H9 (cell line): Measurements from ENCODE around the gene ULK4. TPM values are rescaled to one million over a fixed set of nuclear protein-coding genes. Genes with fewer than 3 reads are reported as not detected.

ENCODE experiments used
- DNase-seq: peaks from one replicate; pipeline ENCODE4 v3.0.0-alpha.2; 2017
- H2AFZ ChIP-seq: one replicate; pipeline ENCODE4 v1.6.1; 2013; ENCODE audit warnings: mild to moderate bottlenecking, low read length, control low read depth, moderate library complexity
- H2AK5ac ChIP-seq: 2 replicates; pipeline ENCODE4 v1.6.1; 2013; ENCODE audit warnings: low read length, control low read depth, mixed read lengths; ENCODE audit not compliant: insufficient read length
- H2BK120ac ChIP-seq: one replicate; pipeline ENCODE4 v1.6.1; 2013; ENCODE audit warnings: low read depth, mild to moderate bottlenecking, low read length, control low read depth, inconsistent platforms; ENCODE audit not compliant: poor library complexity, severe bottlenecking
- H2BK12ac ChIP-seq: 2 replicates; pipeline ENCODE4 v1.6.1; 2013; ENCODE audit warnings: low read length, control low read depth, mixed read lengths, low read depth; ENCODE audit not compliant: insufficient read length
- H2BK15ac ChIP-seq: 2 replicates; pipeline ENCODE4 v1.6.1; 2013; ENCODE audit warnings: low read depth, low read length, control low read depth
- H2BK20ac ChIP-seq: one replicate; pipeline ENCODE4 v1.6.1; 2013; ENCODE audit warnings: low read depth, mild to moderate bottlenecking, low read length, control low read depth, inconsistent platforms; ENCODE audit not compliant: poor library complexity, severe bottlenecking
- H2BK5ac ChIP-seq: 2 replicates; pipeline ENCODE4 v1.6.1; 2013; ENCODE audit warnings: low read length, control low read depth, mixed read lengths; ENCODE audit not compliant: insufficient read length
- H3K14ac ChIP-seq: 2 replicates; pipeline ENCODE4 v1.6.1; 2013; ENCODE audit warnings: low read length, control low read depth; ENCODE audit not compliant: insufficient read depth
- H3K18ac ChIP-seq: 2 replicates; pipeline ENCODE4 v1.6.1; 2013; ENCODE audit warnings: low read depth, mild to moderate bottlenecking, mixed read lengths, low read length, control low read depth; ENCODE audit not compliant: insufficient read length
- H3K23ac ChIP-seq: 2 replicates; pipeline ENCODE4 v1.6.1; 2013; ENCODE audit warnings: low read length, control low read depth, mixed read lengths, low read depth; ENCODE audit not compliant: insufficient read length
- H3K23me2 ChIP-seq: 2 replicates; pipeline ENCODE4 v1.6.1; 2013; ENCODE audit warnings: low read depth, mild to moderate bottlenecking, mixed read lengths, low read length, control low read depth; ENCODE audit not compliant: insufficient read length, poor library complexity, severe bottlenecking
- H3K27ac ChIP-seq: 2 replicates; pipeline ENCODE4 v1.5.1; 2013; ENCODE audit warnings: low read length, control low read depth, mixed read lengths, low read depth; ENCODE audit not compliant: insufficient read length
- H3K27me3 ChIP-seq: 2 replicates; pipeline ENCODE4 v1.6.1; 2013; ENCODE audit warnings: low read length, control low read depth, inconsistent platforms; ENCODE audit not compliant: insufficient read depth
- H3K4ac ChIP-seq: 2 replicates; pipeline ENCODE4 v1.6.1; 2013; ENCODE audit warnings: low read depth, mild to moderate bottlenecking, control low read depth, inconsistent platforms, low read length, moderate library complexity
- H3K4me1 ChIP-seq: 2 replicates; pipeline ENCODE4 v1.6.1; 2013; ENCODE audit warnings: low read length, control low read depth, inconsistent platforms; ENCODE audit not compliant: insufficient read depth
- H3K4me2 ChIP-seq: 2 replicates; pipeline ENCODE4 v1.6.1; 2013; ENCODE audit warnings: low read length, control low read depth, mixed read lengths; ENCODE audit not compliant: insufficient read length, insufficient read depth
- H3K56ac ChIP-seq: 2 replicates; pipeline ENCODE4 v1.6.1; 2013; ENCODE audit warnings: low read depth, mild to moderate bottlenecking, mixed read lengths, low read length, control low read depth; ENCODE audit not compliant: insufficient read length
- H3K79me1 ChIP-seq: 2 replicates; pipeline ENCODE4 v1.6.1; 2013; ENCODE audit warnings: low read depth, mild to moderate bottlenecking, moderate library complexity, low read length, control low read depth, inconsistent platforms; ENCODE audit not compliant: insufficient read depth, poor library complexity, severe bottlenecking
- H3K79me2 ChIP-seq: 2 replicates; pipeline ENCODE4 v1.6.1; 2013; ENCODE audit warnings: low read length, control low read depth, inconsistent platforms; ENCODE audit not compliant: insufficient read depth
- H3K9ac ChIP-seq: 2 replicates; pipeline ENCODE4 v1.6.1; 2013; ENCODE audit warnings: low read length, control low read depth, mixed read lengths; ENCODE audit not compliant: insufficient read length; ENCODE audit errors: extremely low read depth
- H3K9me3 ChIP-seq: one replicate; pipeline ENCODE4 v1.6.1; 2013; ENCODE audit warnings: low read depth, low read length, inconsistent platforms; ENCODE audit not compliant: control insufficient read depth
- H3T11ph ChIP-seq: one replicate; pipeline ENCODE4 v1.6.1; 2013; ENCODE audit warnings: mild to moderate bottlenecking, low read length, control low read depth, inconsistent platforms
- H4K20me1 ChIP-seq: one replicate; pipeline ENCODE4 v1.6.1; 2013; ENCODE audit not compliant: control insufficient read depth, insufficient read length, insufficient read depth
- H4K5ac ChIP-seq: 2 replicates; pipeline ENCODE4 v1.6.1; 2013; ENCODE audit warnings: low read depth, mild to moderate bottlenecking, mixed read lengths, low read length, control low read depth; ENCODE audit not compliant: insufficient read length
- H4K8ac ChIP-seq: replicated peaks from 2 replicates; pipeline ENCODE4 v1.6.1; 2013; ENCODE audit warnings: low read length, control low read depth, mixed read lengths, low read depth; ENCODE audit not compliant: insufficient read length
- H4K91ac ChIP-seq: 2 replicates; pipeline ENCODE4 v1.6.1; 2013; ENCODE audit warnings: low read depth, mild to moderate bottlenecking, moderate library complexity, mixed read lengths, low read length, control low read depth; ENCODE audit not compliant: insufficient read length
- H3K27ac Mint-ChIP-seq, 3 experiments: 2 replicates in 2 of 3; 3 replicates in 1 of 3; pipeline ENCODE4 v1.8.0; 2020 to 2021; ENCODE audit warnings: mixed read lengths in 3 of 3, mild to moderate bottlenecking in 1 of 3, moderate library complexity in 1 of 3
- H3K27me3 Mint-ChIP-seq: 2 replicates; pipeline ENCODE4 v1.8.0; 2021; ENCODE audit warnings: low read depth, mild to moderate bottlenecking, moderate library complexity, mixed read lengths
- H3K36me3 Mint-ChIP-seq, 3 experiments: 2 replicates in 2 of 3; 3 replicates in 1 of 3; pipeline ENCODE4 v1.8.0; 2020 to 2021; ENCODE audit warnings: low read depth in 3 of 3, mixed read lengths in 3 of 3; ENCODE audit not compliant: insufficient read depth in 1 of 3
- H3K4me1 Mint-ChIP-seq, 2 experiments: 2 replicates each; pipeline ENCODE4 v1.8.0; 2020; ENCODE audit warnings: mixed read lengths in 2 of 2
- H3K4me3 Mint-ChIP-seq, 2 experiments: 2 replicates in 1 of 2; 3 replicates in 1 of 2; pipeline ENCODE4 v1.8.0; 2020 to 2021; ENCODE audit warnings: mild to moderate bottlenecking in 2 of 2, mixed read lengths in 2 of 2, moderate library complexity in 1 of 2
- H3K9me3 Mint-ChIP-seq, 2 experiments: 2 replicates in 1 of 2; 3 replicates in 1 of 2; pipeline ENCODE4 v1.8.0; 2020; ENCODE audit warnings: mild to moderate bottlenecking in 2 of 2, mixed read lengths in 2 of 2, moderate library complexity in 1 of 2
- CTCF ChIP-seq: fragments of 200-600 bp; sonication (generic); conservative IDR thresholded peaks from 3 replicates; pipeline ENCODE4 v1.8.0; 2021; ENCODE audit warnings: antibody characterized with exemption, mild to moderate bottlenecking
- WGBS: extraction: QIAGEN DNeasy Blood & Tissue Kit; methylation state at CpG from one replicate; pipeline ENCODE4 v1.1.7; 2013; ENCODE audit warnings: missing lambda C conversion rate, low lambda C conversion rate, mixed read lengths; ENCODE audit not compliant: insufficient read length; ENCODE audit errors: extremely low coverage; 5-methylcytosine and 5-hydroxymethylcytosine counted together
- total RNA-seq: library from RNA; stranded (reverse); gene quantifications from 2 replicates; pipeline ENCODE4 v1.2.1, GENCODE V29; 2021

The ULK4 gene
- total RNA-seq, 1 experiment from 2014 or later = 12.9 TPM

GRCh38 chr3:41716471-41716870 lies 245.4 kb downstream of the ULK4 start:
- Histone ChIP-seq H2BK15ac (no peak overlapping the region), H3K23ac (no peak overlapping the region), H3K56ac (no peak overlapping the region), H2BK20ac (no peak overlapping the region), H3K27ac (no peak overlapping the region), H2AFZ (no peak overlapping the region), H2BK12ac (no peak overlapping the region), H3K4me2 (no peak overlapping the region), H2AK5ac (no peak overlapping the region), H3K4me1 (no peaks in the 10 kb centered on the region), H3K14ac (no peak overlapping the region), H3T11ph (no peak overlapping the region), H3K79me1 (no peaks in the 10 kb centered on the region), H3K9me3 (no peaks in the 10 kb centered on the region), H4K20me1 (no peaks in the 10 kb centered on the region), H2BK5ac (no peak overlapping the region), H3K9ac (no peak overlapping the region), H3K23me2 (no peaks in the 10 kb centered on the region), H4K8ac (no peak overlapping the region), H4K91ac (no peak overlapping the region), H3K4ac (no peak overlapping the region), H3K79me2 (no peaks in the 10 kb centered on the region), H3K27me3 (no peaks in the 10 kb centered on the region), H3K18ac (no peak overlapping the region), H2BK120ac (no peak overlapping the region), H4K5ac (no peak overlapping the region)
- WGBS = no CpG with 5 or more reads among the region's 1 CpG
- no peaks in the 10 kb centered on the region for H3K36me3 Mint-ChIP-seq
- H3K4me3 Mint-ChIP-seq = no peak overlapping the region
- H3K27me3 Mint-ChIP-seq = no peaks in the 10 kb centered on the region
- H3K27ac Mint-ChIP-seq = no peak overlapping the region
- no peak for TF ChIP-seq CTCF
- peaks cover 1 to 3% of the 10 kb centered on the region in 2 experiments; a peak in 2 of 4 replicates for H3K4me1 Mint-ChIP-seq
- no peak for DNase-seq
- H3K9me3 Mint-ChIP-seq = no peaks in the 10 kb centered on the region
